ENCODE data around the gene SPTBN1. TPM values are rescaled to one million over a fixed set of nuclear protein-coding genes. Genes with fewer than 3 reads are reported as not detected.

The SPTBN1 gene
- total RNA-seq, 1 donor from 2014 or later: 601 TPM

DNA sequence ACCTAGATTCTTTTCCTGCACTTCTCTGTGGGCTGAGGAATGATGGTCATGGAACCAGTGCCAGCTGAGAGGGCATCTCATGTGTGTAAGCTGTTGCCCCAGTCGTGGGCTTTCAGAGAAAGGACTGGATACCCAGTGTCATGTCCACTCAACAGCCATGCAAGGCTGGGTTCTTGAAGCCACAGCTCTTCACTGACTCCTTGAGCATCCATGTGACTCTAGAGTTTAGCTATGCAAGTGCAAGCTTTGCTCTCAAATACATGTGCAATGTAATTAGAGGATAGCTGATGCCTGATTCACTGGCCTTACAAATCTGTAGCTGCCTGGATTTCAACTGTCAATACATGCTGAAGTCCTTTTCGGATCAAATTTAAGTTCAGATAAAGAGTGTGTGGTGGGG, 220.5 kb downstream of the SPTBN1 start:
- Histone ChIP-seq H3K9me3 (no peaks in the 10 kb centered on the region), H3K27me3 (ENCODE audit: low read depth) (no peaks in the 10 kb centered on the region), H3K27ac (no peak overlapping the region), H3K36me3 (no peaks in the 10 kb centered on the region), H3K4me1 (peaks cover 38% of the 10 kb centered on the region), H3K4me3 (no peak overlapping the region)
- ATAC-seq: no peak
- DNase-seq: no peak
- TF ChIP-seq, protein P1, sequence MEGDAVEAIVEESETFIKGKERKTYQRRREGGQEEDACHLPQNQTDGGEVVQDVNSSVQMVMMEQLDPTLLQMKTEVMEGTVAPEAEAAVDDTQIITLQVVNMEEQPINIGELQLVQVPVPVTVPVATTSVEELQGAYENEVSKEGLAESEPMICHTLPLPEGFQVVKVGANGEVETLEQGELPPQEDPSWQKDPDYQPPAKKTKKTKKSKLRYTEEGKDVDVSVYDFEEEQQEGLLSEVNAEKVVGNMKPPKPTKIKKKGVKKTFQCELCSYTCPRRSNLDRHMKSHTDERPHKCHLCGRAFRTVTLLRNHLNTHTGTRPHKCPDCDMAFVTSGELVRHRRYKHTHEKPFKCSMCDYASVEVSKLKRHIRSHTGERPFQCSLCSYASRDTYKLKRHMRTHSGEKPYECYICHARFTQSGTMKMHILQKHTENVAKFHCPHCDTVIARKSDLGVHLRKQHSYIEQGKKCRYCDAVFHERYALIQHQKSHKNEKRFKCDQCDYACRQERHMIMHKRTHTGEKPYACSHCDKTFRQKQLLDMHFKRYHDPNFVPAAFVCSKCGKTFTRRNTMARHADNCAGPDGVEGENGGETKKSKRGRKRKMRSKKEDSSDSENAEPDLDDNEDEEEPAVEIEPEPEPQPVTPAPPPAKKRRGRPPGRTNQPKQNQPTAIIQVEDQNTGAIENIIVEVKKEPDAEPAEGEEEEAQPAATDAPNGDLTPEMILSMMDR (IDR thresholded peaks at IDR 0.05): no peak
- intact Hi-C loops (cut with DNase I): no loop called here

GRCh38 chr2:54677476-54678265, 221.5 kb downstream of the SPTBN1 start:
- peaks cover 28% of the 10 kb centered on the region for H3K4me1 ChIP-seq
- intact Hi-C loops (cut with DNase I): no loop called here
- no peaks in the 10 kb centered on the region for H3K9me3 ChIP-seq
- TF ChIP-seq, protein P1 (IDR thresholded peaks at IDR 0.05): no peak
- no peak for ATAC-seq
- H3K36me3 ChIP-seq: no peaks in the 10 kb centered on the region
- no peak overlapping the region for H3K4me3 ChIP-seq
- H3K27ac ChIP-seq: no peak overlapping the region
- DNase-seq: no peak
- H3K27me3 ChIP-seq (ENCODE audit: low read depth): no peaks in the 10 kb centered on the region

DNA sequence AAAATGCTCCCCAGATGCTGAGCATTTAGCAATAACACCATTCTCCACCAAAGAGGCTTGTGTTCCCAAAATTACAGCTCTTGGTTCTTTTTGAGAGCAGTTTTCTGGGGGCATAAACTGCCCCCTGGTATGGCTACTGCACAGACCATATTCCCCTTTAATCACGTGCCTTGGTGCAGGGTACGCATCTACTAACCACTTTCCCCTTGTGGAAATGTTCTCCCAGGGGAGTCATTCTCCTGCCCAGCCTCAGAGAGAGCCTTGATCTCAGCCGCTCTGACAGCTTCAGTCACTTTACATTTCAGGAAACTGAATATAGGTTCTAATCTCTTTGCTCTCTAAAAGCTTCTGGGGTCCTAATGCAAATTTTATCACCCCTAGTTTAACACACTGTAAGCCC, 222.6 kb downstream of the SPTBN1 start:
- Histone ChIP-seq H3K36me3 (no peaks in the 10 kb centered on the region), H3K27ac (no peak overlapping the region), H3K4me3 (no peak overlapping the region), H3K27me3 (ENCODE audit: low read depth) (no peaks in the 10 kb centered on the region), H3K4me1 (peaks cover 17% of the 10 kb centered on the region), H3K9me3 (no peaks in the 10 kb centered on the region)
- intact Hi-C loops (cut with DNase I): no loop called here
- TF ChIP-seq, protein P1 (IDR thresholded peaks at IDR 0.05): no peak
- DNase-seq: no peak
- no peak for ATAC-seq

DNA sequence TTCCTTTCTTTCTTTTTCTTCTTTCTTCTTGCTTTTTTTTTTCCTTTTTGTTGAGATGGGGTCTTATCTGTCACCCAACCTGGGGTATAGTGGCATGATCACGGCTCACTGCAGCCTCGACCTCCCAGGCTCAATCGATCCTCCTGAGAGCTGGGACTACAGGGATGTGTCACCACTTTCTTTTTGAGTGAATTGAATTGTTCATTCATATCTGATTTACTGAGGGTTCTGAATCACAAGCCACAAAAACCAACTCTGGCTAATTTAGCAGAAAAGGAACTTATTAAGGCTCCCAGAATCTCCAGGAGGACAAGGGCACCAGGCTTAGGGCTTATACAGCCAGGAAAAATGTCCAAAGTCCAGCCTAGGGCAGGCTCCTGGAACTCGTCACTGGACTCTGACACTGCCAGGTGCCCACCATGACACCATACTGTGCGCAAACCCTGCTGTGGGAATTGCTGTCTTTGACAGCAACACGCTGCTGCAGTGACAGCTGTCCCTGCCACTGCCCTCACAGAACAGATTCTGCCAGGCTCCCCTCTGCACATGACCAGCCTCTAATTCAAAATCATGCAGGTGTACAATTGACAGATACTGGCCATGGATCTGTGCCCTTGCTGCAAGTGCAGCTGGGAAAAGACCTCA, 224.4 kb downstream of the SPTBN1 start:
- Histone ChIP-seq H3K9me3 (no peaks in the 10 kb centered on the region), H3K27ac (no peak overlapping the region), H3K36me3 (no peaks in the 10 kb centered on the region), H3K27me3 (ENCODE audit: low read depth) (no peaks in the 10 kb centered on the region), H3K4me3 (no peak overlapping the region), H3K4me1 (no peaks in the 10 kb centered on the region)
- TF ChIP-seq, protein P1 (IDR thresholded peaks at IDR 0.05): no peak
- DNase-seq (no peak), ATAC-seq (no peak)
- intact Hi-C loops (cut with DNase I): no loop called here

DNA sequence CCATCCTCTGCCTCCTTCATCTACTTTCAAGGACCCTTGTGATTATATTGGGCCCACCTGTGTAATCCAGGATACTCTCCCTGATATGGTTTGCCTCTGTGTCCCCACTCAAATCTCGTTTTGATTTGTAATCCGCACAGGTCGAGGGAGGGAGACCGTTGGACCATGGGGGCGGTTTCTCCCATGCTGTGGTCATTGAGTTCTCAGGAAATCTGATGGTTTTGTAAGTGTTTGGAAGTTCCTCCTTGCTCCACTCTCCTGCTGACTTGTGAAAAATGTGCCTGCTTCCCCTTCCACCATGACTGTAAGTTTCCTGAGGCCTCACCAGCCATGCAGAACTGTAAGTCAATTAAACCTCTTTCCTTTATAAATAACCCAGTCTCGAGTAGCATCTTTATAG, 225.3 kb downstream of the SPTBN1 start:
- ATAC-seq (no peak), DNase-seq (no peak)
- H3K9me3 ChIP-seq: no peaks in the 10 kb centered on the region
- H3K27ac ChIP-seq: no peak overlapping the region
- no peaks in the 10 kb centered on the region for H3K36me3 ChIP-seq
- TF ChIP-seq, protein P1 (IDR thresholded peaks at IDR 0.05): no peak
- no peaks in the 10 kb centered on the region for H3K27me3 ChIP-seq (ENCODE audit: low read depth)
- intact Hi-C loops (cut with DNase I): no loop called here
- H3K4me3 ChIP-seq: no peak overlapping the region
- no peaks in the 10 kb centered on the region for H3K4me1 ChIP-seq
